CD4-positive, alpha-beta T cell (primary cell): ENCODE measurements around the gene EIF2A. TPM values are rescaled to one million over a fixed set of nuclear protein-coding genes. Genes with fewer than 3 reads are reported as not detected.

Experiments
- ATAC-seq: fragments of 200-7000 bp; cut with Tn5 transposase; one replicate; pipeline ENCODE4 v1.10.0; 2022; ENCODE audit warnings: mild to moderate bottlenecking; ENCODE audit not compliant: poor library complexity
- CTCF ChIA-PET: fragments of 350-600 bp; sonication (Branson Sonifier 250); formaldehyde crosslinking; loops from one replicate; lab custom pipeline; 2021; ENCODE audit warnings: antibody characterized with exemption, inconsistent platforms; lab: Charles Lee
- POLR2A ChIA-PET: fragments of 350-600 bp; sonication (Branson Sonifier 250); formaldehyde crosslinking; loops from one replicate; lab custom pipeline; 2021; ENCODE audit warnings: antibody characterized with exemption, inconsistent platforms; lab: Charles Lee
- DNase-seq, 14 experiments: peaks; one replicate each; pipeline ENCODE4 v3.0.0-alpha.2; 2013 to 2020; ENCODE audit warnings: mixed read lengths in 2 of 14
- H3K27ac ChIP-seq, 2 donors: one replicate each; pipeline versions ENCODE4 v1.5.1 to v1.7.0; 2013; ENCODE audit warnings: low read length in 2 of 2, low read depth in 1 of 2, mild to moderate bottlenecking in 1 of 2
- H3K27me3 ChIP-seq, 2 experiments: 1 replicate in 1 of 2; 2 replicates in 1 of 2; pipeline versions ENCODE4 v1.6.1 to v1.7.0; 2013; ENCODE audit warnings: low read length in 2 of 2, control low read depth in 1 of 2, mild to moderate bottlenecking in 1 of 2, moderate library complexity in 1 of 2; ENCODE audit not compliant: insufficient read depth in 2 of 2, control insufficient read depth in 1 of 2
- H3K36me3 ChIP-seq: one replicate; pipeline ENCODE4 v1.6.1; 2013; ENCODE audit warnings: low read length, control low read depth; ENCODE audit not compliant: insufficient read depth
- H3K4me1 ChIP-seq: one replicate; pipeline ENCODE4 v1.6.1; 2013; ENCODE audit warnings: low read length, control low read depth; ENCODE audit not compliant: insufficient read depth
- H3K4me3 ChIP-seq: one replicate; pipeline ENCODE4 v1.5.1; 2013; ENCODE audit warnings: mild to moderate bottlenecking, low read length, moderate library complexity
- H3K9me3 ChIP-seq, 2 experiments: 1 replicate in 1 of 2; 2 replicates in 1 of 2; pipeline versions ENCODE4 v1.6.1 to v1.7.0; 2013; ENCODE audit warnings: low read length in 2 of 2, mild to moderate bottlenecking in 2 of 2, control low read depth in 1 of 2, moderate library complexity in 1 of 2; ENCODE audit not compliant: control insufficient read depth in 1 of 2, insufficient read depth in 1 of 2
- H3K27ac Mint-ChIP-seq: one replicate; pipeline ENCODE4 v1.8.0; 2020; ENCODE audit warnings: mixed read lengths
- H3K27me3 Mint-ChIP-seq: one replicate; pipeline ENCODE4 v1.8.0; 2021; ENCODE audit warnings: mixed read lengths
- H3K36me3 Mint-ChIP-seq: one replicate; pipeline ENCODE4 v1.8.0; 2021; ENCODE audit warnings: low read depth, mixed read lengths
- H3K4me1 Mint-ChIP-seq: one replicate; pipeline ENCODE4 v1.8.0; 2021; ENCODE audit warnings: low read depth, mixed read lengths
- H3K4me3 Mint-ChIP-seq: one replicate; pipeline ENCODE4 v1.8.0; 2020; ENCODE audit warnings: mild to moderate bottlenecking, mixed read lengths
- H3K9me3 Mint-ChIP-seq: one replicate; pipeline ENCODE4 v1.8.0; 2020; ENCODE audit warnings: mixed read lengths
- CTCF ChIP-seq: fragments of 200-600 bp; IDR thresholded peaks from one replicate; pipeline ENCODE4 v1.8.0; 2022; ENCODE audit warnings: antibody characterized with exemption, mild to moderate bottlenecking
- intact Hi-C, 2 experiments: fragments of 100-400 bp; cut with DNase I in 1 of 2; cut with micrococcal nuclease in 1 of 2; formaldehyde crosslinking; loops; one replicate each; pipeline versions ENCODE4 v1.15.1 to v1.9.0; 2023 to 2025; cut with DNase I, micrococcal nuclease
- total RNA-seq, 174 experiments: library from RNA in 2 of 174; stranded (reverse) in 2 of 174; gene quantifications; one replicate each; pipeline ENCODE4 v1.2.3 and lab custom pipeline; 2021 to 2026

Gene EIF2A
- total RNA-seq, 2 experiments from 2014 or later: 115 to 122 TPM

DNA sequence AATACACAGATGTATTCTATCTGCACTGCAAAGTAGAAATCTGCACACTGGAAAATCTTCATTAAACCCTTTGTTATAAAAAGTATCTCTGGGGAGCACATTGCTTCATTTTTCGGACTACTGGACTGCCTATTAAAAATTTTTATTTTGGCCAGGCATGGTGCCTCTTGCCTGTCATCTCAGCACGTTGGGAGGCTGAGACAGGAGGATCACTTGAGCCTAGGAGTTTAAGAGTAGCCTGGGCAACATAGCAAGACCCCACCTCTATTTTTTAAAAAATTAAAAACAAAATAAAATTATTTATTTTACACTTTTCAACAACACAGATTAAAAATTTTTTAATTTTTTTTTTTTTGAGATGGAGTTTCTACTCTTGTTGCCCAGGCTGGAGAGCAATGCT lies 6.3 kb upstream of the EIF2A start:
- H3K4me3 Mint-ChIP-seq: no peak overlapping the region
- no peaks in the 10 kb centered on the region for H3K9me3 Mint-ChIP-seq
- H3K27me3 Mint-ChIP-seq: no peaks in the 10 kb centered on the region
- no peak for TF ChIP-seq CTCF
- ChIA-PET CTCF (no interaction called here), POLR2A (no interaction called here)
- no peak for ATAC-seq
- intact Hi-C loops: loop anchor here (5.0 to 10.0 kb wide), 2 partner anchors 165 to 167 kb away; partner anchors contain the start of gene ERICH6 (in 1 of the 2)
- peaks cover under 1% of the 10 kb centered on the region for H3K4me1 ChIP-seq
- H3K27ac ChIP-seq: no peak overlapping the region
- no peaks in the 10 kb centered on the region for H3K9me3 ChIP-seq
- H3K27me3 ChIP-seq: no peaks in the 10 kb centered on the region
- no peak overlapping the region for H3K27ac Mint-ChIP-seq
- H3K36me3 Mint-ChIP-seq: peaks cover 46% of the 10 kb centered on the region
- peaks cover 24% of the 10 kb centered on the region for H3K36me3 ChIP-seq
- no peak overlapping the region for H3K4me3 ChIP-seq
- peaks cover 45% of the 10 kb centered on the region for H3K4me1 Mint-ChIP-seq
- DNase-seq: no peak

- ChIA-PET POLR2A (interaction anchor here (0.9 to 7.7 kb wide), 3 partner anchors 62 to 223 kb away, joined by 3 to 98 read pairs (median 3); partner anchors contain the start of genes SELENOT and TSC22D2), CTCF (no interaction called here)
- no peak overlapping the region for H3K4me3 ChIP-seq
- DNase-seq (peak in 1 of 14 experiments; percentile 10), ATAC-seq (no peak)
- H3K27me3 ChIP-seq: no peaks in the 10 kb centered on the region
- H3K9me3 ChIP-seq: no peaks in the 10 kb centered on the region
- peaks cover 51% of the 10 kb centered on the region for H3K36me3 Mint-ChIP-seq
- H3K4me1 ChIP-seq: peaks cover 4% of the 10 kb centered on the region
- no peaks in the 10 kb centered on the region for H3K9me3 Mint-ChIP-seq
- no peak for TF ChIP-seq CTCF
- no peak overlapping the region for H3K4me3 Mint-ChIP-seq
- peaks cover 24% of the 10 kb centered on the region for H3K36me3 ChIP-seq
- intact Hi-C loops: loop anchor here (5.0 to 10.0 kb wide), 2 partner anchors 164 to 166 kb away; partner anchors contain the start of gene ERICH6 (in 1 of the 2)
- no peaks in the 10 kb centered on the region for H3K27me3 Mint-ChIP-seq
- no peak overlapping the region for H3K27ac ChIP-seq
- H3K27ac Mint-ChIP-seq: peak overlapping the region; percentile 61
- H3K4me1 Mint-ChIP-seq: peaks cover 49% of the 10 kb centered on the region
These were observed 5.6 kb upstream of the EIF2A start for GRCh38 chr3:150540991-150541390.

DNA sequence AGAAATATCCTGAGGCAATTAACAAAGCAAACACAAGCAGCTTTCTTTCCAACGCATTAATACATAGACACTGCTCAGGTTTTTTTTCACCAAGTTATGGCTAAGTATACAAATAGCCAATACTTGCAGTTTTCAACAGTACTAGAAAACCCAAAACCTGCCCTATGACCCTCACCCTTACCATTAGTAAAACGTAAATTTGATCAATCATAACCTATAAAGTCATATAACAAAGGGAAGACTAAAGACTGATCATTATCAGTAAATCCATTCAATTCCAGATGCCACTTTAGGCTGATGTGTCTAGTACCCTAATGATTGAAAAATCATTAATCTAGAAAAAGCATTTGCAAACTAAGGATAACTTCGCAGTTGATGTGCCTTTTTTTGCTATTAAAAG lies 3.5 kb upstream of the EIF2A start:
- no peaks in the 10 kb centered on the region for H3K9me3 Mint-ChIP-seq
- peak overlapping the region; percentile 50 for H3K4me3 Mint-ChIP-seq
- ATAC-seq (no peak), DNase-seq (no peak)
- peak overlapping the region; percentile 93 for H3K27ac Mint-ChIP-seq
- peaks cover 65% of the 10 kb centered on the region for H3K36me3 Mint-ChIP-seq
- CTCF ChIA-PET: interaction anchor here (1.1 kb wide), 1 partner anchor 16 kb away, joined by 4 read pairs; no protein-coding TSS in a partner anchor
- POLR2A ChIA-PET: interaction anchor here (0.6 to 8.1 kb wide), 4 partner anchors 60 to 219 kb away, joined by 3 to 146 read pairs (median 61); partner anchors contain the start of genes ERICH6, SELENOT, SIAH2 and TSC22D2
- peaks cover 62% of the 10 kb centered on the region for H3K4me1 Mint-ChIP-seq
- Histone ChIP-seq H3K4me1 (peaks cover 11% of the 10 kb centered on the region), H3K27me3 (no peaks in the 10 kb centered on the region), H3K4me3 (no peak overlapping the region), H3K9me3 (no peaks in the 10 kb centered on the region), H3K36me3 (peaks cover 24% of the 10 kb centered on the region), H3K27ac (no peak overlapping the region)
- no peaks in the 10 kb centered on the region for H3K27me3 Mint-ChIP-seq
- TF ChIP-seq CTCF: no peak
- intact Hi-C loops: loop anchor here (5.0 to 10.0 kb wide), 2 partner anchors 162 to 164 kb away; partner anchors contain the start of gene ERICH6 (in 1 of the 2)
